Ectodermal cell (in vitro differentiated cells): ENCODE results near the gene CHPT1.
"Not testable (repeated sequence)": the region's sequence is repeated elsewhere in the genome, so short reads cannot be mapped to it uniquely, and the experiment has no call there.

Source experiments
- H3K27ac ChIP-seq: 2 replicates; pipeline ENCODE4 v1.7.0; 2013; ENCODE audit warnings: mild to moderate bottlenecking, low read depth, low read length; ENCODE audit not compliant: insufficient read depth, poor library complexity, severe bottlenecking
- H3K27me3 ChIP-seq: 2 replicates; pipeline ENCODE4 v1.7.0; 2013; ENCODE audit warnings: mild to moderate bottlenecking, low read length; ENCODE audit not compliant: insufficient read depth, control insufficient read depth, poor library complexity, severe bottlenecking
- H3K36me3 ChIP-seq: one replicate; pipeline ENCODE4 v1.7.0; 2013; ENCODE audit warnings: low read length; ENCODE audit not compliant: control insufficient read depth, insufficient read depth
- H3K4me1 ChIP-seq: one replicate; pipeline ENCODE4 v1.7.0; 2013; ENCODE audit warnings: low read length; ENCODE audit not compliant: control insufficient read depth, insufficient read depth
- H3K4me3 ChIP-seq: 2 replicates; pipeline ENCODE4 v1.7.0; 2013; ENCODE audit warnings: low read depth, low read length, control low read depth; ENCODE audit not compliant: insufficient read depth
- H3K9me3 ChIP-seq: 2 replicates; pipeline ENCODE4 v1.7.0; 2013; ENCODE audit warnings: mild to moderate bottlenecking, low read length, moderate library complexity; ENCODE audit not compliant: control insufficient read depth
- WGBS, 2 experiments: methylation state at CpG; one replicate each; pipeline ENCODE4 v1.1.7; 2013; ENCODE audit warnings: missing lambda C conversion rate in 2 of 2; 5-methylcytosine and 5-hydroxymethylcytosine counted together

CHPT1 gene

GRCh38 chr12:101714877-101715444 lies 17.5 kb downstream of the CHPT1 start:
- Histone ChIP-seq H3K27ac (no peak overlapping the region), H3K4me1 (no peaks in the 10 kb centered on the region), H3K27me3 (no peaks in the 10 kb centered on the region), H3K36me3 (no peaks in the 10 kb centered on the region), H3K4me3 (no peak overlapping the region), H3K9me3 (no peaks in the 10 kb centered on the region)
- 93% methylated on average over 3 of the region's 3 CpGs for WGBS, 2 experiments

DNA sequence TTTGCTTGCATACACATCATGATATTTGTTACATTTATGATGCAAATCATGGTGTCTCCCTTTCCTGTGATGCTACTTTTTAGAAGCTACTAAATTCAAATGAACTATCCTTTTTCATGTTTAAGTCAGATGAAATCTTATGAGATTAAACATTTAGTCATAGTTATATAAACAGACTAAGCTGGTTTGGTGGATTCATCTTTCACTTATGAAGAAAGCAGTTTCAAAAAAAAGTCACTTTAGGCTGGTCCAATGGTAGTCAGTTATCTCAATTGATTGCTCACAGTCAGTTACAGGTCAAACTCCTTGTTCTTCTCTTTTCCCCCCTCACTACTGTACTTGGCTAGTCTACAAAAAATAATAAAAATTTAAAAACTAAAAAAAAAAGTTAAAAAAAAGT lies 22.1 kb downstream of the CHPT1 start:
- no peaks in the 10 kb centered on the region for H3K36me3 ChIP-seq
- H3K27me3 ChIP-seq, result no peaks in the 10 kb centered on the region
- H3K4me1 ChIP-seq, result no peaks in the 10 kb centered on the region
- H3K27ac ChIP-seq, result no peak overlapping the region
- H3K4me3 ChIP-seq, result no peak overlapping the region
- no peaks in the 10 kb centered on the region for H3K9me3 ChIP-seq

- no peaks in the 10 kb centered on the region for H3K36me3 ChIP-seq
- H3K4me1 ChIP-seq, result no peaks in the 10 kb centered on the region
- no peaks in the 10 kb centered on the region for H3K9me3 ChIP-seq
- H3K27ac ChIP-seq, result no peak overlapping the region
- no peak overlapping the region for H3K4me3 ChIP-seq
- H3K27me3 ChIP-seq, result no peaks in the 10 kb centered on the region
Measured at GRCh38 chr12:101720118-101720517, 22.7 kb downstream of the CHPT1 start.

DNA sequence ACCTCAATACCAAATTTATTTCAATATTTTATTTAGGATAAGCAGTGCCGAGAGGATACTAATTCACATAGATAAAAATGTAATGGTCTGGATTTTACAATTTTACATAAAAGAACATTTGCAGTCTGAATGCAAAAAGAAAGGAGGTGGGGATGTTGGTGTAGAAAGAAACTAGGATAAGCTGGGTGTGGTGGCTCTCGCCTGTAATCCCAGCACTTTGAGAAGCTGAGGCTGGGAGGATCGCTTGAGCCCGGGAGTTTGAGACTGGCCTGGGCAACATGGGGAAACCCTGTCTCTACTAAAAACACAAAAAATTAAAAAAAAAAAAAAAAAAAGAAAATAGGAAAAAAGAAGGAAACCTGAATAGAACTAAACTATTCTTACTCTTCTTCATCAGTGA lies 25.0 kb downstream of the CHPT1 start:
- Histone ChIP-seq H3K27ac (no peak overlapping the region), H3K9me3 (no peaks in the 10 kb centered on the region), H3K4me1 (no peaks in the 10 kb centered on the region), H3K4me3 (no peak overlapping the region), H3K36me3 (no peaks in the 10 kb centered on the region), H3K27me3 (no peaks in the 10 kb centered on the region)
- WGBS, 2 experiments, result 83 to 86% methylated on average over 3 of the region's 4 CpGs

- H3K36me3 ChIP-seq, result no peaks in the 10 kb centered on the region
- no peak overlapping the region for H3K27ac ChIP-seq
Measured at GRCh38 chr12:101727098-101727497, 29.7 kb downstream of the CHPT1 start.

DNA sequence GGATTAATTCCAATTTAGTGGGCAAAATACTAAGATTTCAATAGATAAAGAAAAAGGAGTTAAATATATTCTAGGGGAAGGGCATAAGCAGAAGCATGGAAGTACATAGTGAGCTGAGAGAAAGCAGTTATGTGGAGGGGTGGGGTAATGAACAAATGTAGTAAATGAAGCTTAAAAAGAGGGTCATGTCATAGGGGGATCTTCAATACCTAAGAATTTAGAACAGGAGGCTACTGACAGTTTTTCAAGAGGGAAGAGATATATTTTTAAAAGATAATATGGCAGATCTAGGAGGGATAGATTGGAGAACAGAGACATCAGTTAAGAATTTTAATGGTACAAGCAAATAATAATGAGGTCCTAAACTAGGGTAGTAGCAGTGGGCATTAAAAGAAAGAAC lies 32.4 kb downstream of the CHPT1 start:
- Histone ChIP-seq H3K27ac (no peak overlapping the region), H3K36me3 (no peaks in the 10 kb centered on the region), H3K4me3 (no peak overlapping the region), H3K4me1 (no peaks in the 10 kb centered on the region), H3K27me3 (no peaks in the 10 kb centered on the region), H3K9me3 (no peaks in the 10 kb centered on the region)

More at GRCh38 chr12:101727098-101727497, 29.7 kb downstream of the CHPT1 start:
- no peaks in the 10 kb centered on the region for H3K4me1 ChIP-seq
- H3K27me3 ChIP-seq, result no peaks in the 10 kb centered on the region
- no peak overlapping the region for H3K4me3 ChIP-seq
- H3K9me3 ChIP-seq, result no peaks in the 10 kb centered on the region

DNA sequence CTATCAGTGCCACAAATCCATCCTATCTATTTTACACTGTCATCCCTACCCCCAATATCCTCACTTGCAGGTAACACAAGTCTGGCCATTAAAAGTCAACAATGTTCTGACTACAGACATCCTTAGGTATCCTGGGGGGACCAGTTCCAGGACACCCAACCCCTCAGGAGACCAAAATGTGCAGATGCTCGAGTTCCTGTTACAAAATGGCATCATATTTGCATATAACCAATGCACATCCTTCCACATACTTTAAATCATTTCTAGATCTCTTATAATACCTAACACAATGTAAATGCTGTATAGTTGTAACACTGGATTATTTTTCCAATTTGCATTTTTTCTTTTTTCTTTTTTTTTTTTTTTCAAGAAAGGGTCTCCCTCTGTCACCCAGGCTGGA lies 34.9 kb downstream of the CHPT1 start:
- Histone ChIP-seq H3K9me3 (no peaks in the 10 kb centered on the region), H3K27me3 (no peaks in the 10 kb centered on the region), H3K27ac (no peak overlapping the region), H3K4me3 (no peak overlapping the region), H3K36me3 (no peaks in the 10 kb centered on the region), H3K4me1 (no peaks in the 10 kb centered on the region)
- WGBS, 2 experiments, result 92 to 100% methylated on average over 1 of the region's 1 CpG

GRCh38 chr12:101733166-101733565 lies 35.7 kb downstream of the CHPT1 start:
- no peaks in the 10 kb centered on the region for H3K4me1 ChIP-seq
- no peaks in the 10 kb centered on the region for H3K9me3 ChIP-seq
- no peaks in the 10 kb centered on the region for H3K27me3 ChIP-seq
- H3K27ac ChIP-seq, result no peak overlapping the region
- H3K4me3 ChIP-seq, result no peak overlapping the region
- 89 to 94% methylated on average over 2 of the region's 2 CpGs for whole genome bisulfite sequencing, 2 experiments
- H3K36me3 ChIP-seq, result no peaks in the 10 kb centered on the region

DNA sequence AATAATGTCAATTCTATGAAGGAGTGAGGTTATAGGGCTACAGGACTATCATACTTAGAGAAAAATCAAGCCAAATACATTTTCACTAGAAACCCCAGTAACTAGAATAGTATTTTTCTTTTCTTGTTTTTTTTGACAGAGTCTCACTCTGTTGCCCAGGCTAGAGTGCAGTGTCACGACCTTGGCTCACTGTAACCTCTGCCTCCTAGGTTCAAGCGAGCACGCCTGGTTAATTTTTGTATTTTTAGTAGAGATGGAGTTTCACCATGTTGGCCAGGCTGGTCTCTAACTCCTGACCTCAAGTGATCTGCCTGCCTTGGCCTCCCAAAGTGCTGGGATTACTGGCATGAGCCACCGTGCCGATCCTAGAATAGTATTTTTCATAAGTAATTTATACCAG lies 37.0 kb downstream of the CHPT1 start:
- H3K9me3 ChIP-seq, H3K27ac ChIP-seq, H3K4me1 ChIP-seq, H3K27me3 ChIP-seq, H3K36me3 ChIP-seq, H3K4me3 ChIP-seq: not testable (repeated sequence)
- 90 to 91% methylated on average over 3 to 5 of the region's 5 CpGs for WGBS, 2 experiments

DNA sequence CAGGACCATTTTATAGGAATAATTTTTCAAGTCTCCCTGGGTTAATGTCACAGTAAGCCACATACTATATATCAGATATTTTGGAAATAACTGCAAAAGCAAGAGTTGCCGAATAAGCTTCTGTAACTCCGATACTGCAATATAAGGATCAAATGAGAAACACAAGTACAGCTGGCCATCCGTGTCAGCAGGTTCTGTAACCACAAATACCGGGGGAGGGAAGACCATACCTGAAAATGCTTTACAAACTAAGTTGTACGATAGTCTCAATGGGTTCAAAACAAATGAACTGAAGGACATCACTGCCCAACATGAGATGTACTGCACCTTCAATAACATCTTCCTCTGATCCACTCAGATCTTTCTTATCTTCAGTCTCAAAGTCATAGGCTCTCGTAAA lies 40.0 kb downstream of the CHPT1 start:
- no peaks in the 10 kb centered on the region for H3K4me1 ChIP-seq
- no peak overlapping the region for H3K4me3 ChIP-seq
- H3K27me3 ChIP-seq, result no peaks in the 10 kb centered on the region
- no peaks in the 10 kb centered on the region for H3K9me3 ChIP-seq
- no peak overlapping the region for H3K27ac ChIP-seq
- WGBS, 2 experiments, result 94 to 97% methylated on average over 6 of the region's 6 CpGs
- H3K36me3 ChIP-seq, result no peaks in the 10 kb centered on the region

DNA sequence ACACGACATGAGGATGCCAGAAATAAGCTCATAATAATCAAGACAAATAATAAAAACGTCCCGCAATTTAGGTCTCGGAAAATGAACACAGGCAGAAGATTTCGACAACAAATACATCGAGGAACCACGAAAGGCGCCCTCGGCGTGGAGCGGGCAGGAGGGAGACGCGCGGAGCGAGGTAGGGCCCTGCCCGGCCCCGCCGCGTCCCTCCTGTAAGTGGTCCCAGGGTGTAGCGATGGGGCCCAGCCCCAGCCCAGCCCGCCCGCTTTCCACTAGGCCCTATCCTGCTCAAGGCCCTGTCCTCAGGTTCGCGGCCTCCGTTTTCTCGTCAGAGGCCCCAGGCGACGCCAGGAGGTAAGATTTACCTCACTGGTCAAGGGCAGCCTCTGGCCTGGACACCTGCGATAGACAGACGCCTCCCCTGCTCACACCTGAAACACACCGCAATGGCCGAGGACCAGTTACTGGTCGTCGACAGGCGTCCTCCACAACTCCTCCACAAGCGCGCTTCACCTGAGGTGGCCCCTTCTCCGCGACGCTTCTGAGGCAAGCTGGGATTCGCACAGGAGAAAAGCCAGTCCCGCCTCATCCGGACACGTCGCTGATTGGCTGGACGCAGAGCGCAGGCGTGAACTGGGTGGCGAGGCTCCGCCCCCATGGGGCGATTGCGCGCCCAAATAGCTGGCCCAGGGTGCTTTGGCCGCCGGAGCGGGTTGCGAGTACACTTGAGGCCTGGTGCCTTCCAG lies 41.7 kb downstream of the CHPT1 start, which contains the start of gene SYCP3:
Gene SYCP3, minus strand, starts transcription at position 543 of the 746 bp plus-strand sequence. CDS start 1,527 bp downstream, outside the sequence.
- no peaks in the 10 kb centered on the region for H3K27me3 ChIP-seq
- 96 to 97% methylated on average over 57 of the region's 57 CpGs for WGBS, 2 experiments
- H3K4me1 ChIP-seq, result no peaks in the 10 kb centered on the region

More for the DNA sequence above, 41.7 kb downstream of the CHPT1 start, which contains the start of gene SYCP3:
- Histone ChIP-seq H3K4me3 (no peak within 1 kb of the TSS), H3K9me3 (no peaks in the 10 kb centered on the region), H3K27ac (no peak within 1 kb of the TSS), H3K36me3 (no peaks in the 10 kb centered on the region)
